SK-N-MC (cell line): Measurements from ENCODE around the gene AHSA1.

Source experiments
- DNase-seq: peaks from one replicate; pipeline ENCODE4 v3.0.0-alpha.2; 2011; ENCODE audit warnings: low read depth, low spot score
- H3K27ac ChIP-seq: fragments of 200-600 bp; sonication (generic); 2 replicates; pipeline ENCODE4 v1.5.1; 2016; ENCODE audit warnings: mixed run types
- H3K36me3 ChIP-seq: fragments of 200-600 bp; sonication (generic); 2 replicates; pipeline ENCODE4 v1.6.1; 2017; ENCODE audit warnings: antibody characterized with exemption, low read length, mixed read lengths; ENCODE audit not compliant: insufficient read depth
- H3K4me3 ChIP-seq: fragments of 200-600 bp; sonication (generic); 2 replicates; pipeline ENCODE4 v1.5.1; 2016
- H3K9ac ChIP-seq: fragments of 200-600 bp; sonication (generic); 2 replicates; pipeline ENCODE4 v1.8.0; 2017; ENCODE audit warnings: mixed run types, mixed read lengths; ENCODE audit not compliant: insufficient read length
- H3K9me3 ChIP-seq: fragments of 200-600 bp; sonication (generic); 2 replicates; pipeline ENCODE4 v1.6.1; 2017; ENCODE audit warnings: low read depth, mild to moderate bottlenecking, antibody characterized with exemption, low read length, moderate library complexity, mixed read lengths
- EZH2 ChIP-seq: fragments of 200-600 bp; sonication (generic); IDR thresholded peaks from one replicate; pipeline ENCODE4 v1.6.1; 2017; ENCODE audit warnings: antibody characterized with exemption
- FOXP2 ChIP-seq: optimal IDR thresholded peaks from 2 replicates; pipeline ENCODE3; 2011; ENCODE audit warnings: mild to moderate bottlenecking, moderate library complexity; ENCODE audit not compliant: insufficient read depth; ENCODE audit errors: extremely low read length, control extremely low read depth
- POLR2AphosphoS5 ChIP-seq: IDR thresholded peaks from 2 replicates; pipeline ENCODE4 v1.6.1; 2012; ENCODE audit warnings: mild to moderate bottlenecking, low read depth, low read length, borderline replicate concordance

Gene AHSA1

DNA sequence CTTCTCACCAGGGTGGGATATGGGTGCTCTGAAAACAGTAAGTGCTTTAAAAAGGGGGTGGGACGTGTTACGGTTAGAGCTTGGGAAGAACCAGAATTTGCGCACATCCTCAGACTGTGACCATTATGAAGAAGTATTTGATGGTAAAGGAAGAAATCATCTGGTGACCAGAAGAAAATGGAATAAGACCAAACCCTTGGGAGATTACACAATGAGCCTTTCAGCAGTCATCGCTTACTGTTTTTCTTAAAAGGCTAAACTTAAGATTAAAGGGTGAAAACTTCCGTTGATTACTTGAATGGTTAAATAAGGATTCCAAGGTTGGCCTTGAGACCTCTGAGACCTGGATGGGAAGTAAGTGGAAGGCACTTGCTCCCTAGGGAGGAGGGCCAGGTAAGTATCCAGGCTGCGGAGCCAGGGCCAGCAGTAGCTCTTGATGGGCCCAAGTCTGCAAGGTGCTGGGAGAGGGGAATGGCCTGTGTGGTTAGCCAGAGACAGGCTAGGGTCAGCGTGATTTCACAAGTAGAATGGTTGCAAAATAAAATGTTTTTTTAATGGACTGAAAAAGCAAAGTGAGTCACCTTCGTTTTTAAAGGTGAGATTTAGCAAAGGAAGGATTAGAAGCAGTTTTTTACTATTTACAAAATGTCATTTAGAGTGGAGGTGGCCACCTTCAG, 53.7 kb downstream of the AHSA1 start:
- no peak for DNase-seq
- no peak for TF ChIP-seq EZH2
- TF ChIP-seq FOXP2: no peak
- no peak for TF ChIP-seq POLR2AphosphoS5
- Histone ChIP-seq H3K36me3 (peaks cover 2% of the 10 kb centered on the region), H3K27ac (no peak overlapping the region), H3K9me3 (no peaks in the 10 kb centered on the region), H3K9ac (no peak overlapping the region), H3K4me3 (no peak overlapping the region)

DNA sequence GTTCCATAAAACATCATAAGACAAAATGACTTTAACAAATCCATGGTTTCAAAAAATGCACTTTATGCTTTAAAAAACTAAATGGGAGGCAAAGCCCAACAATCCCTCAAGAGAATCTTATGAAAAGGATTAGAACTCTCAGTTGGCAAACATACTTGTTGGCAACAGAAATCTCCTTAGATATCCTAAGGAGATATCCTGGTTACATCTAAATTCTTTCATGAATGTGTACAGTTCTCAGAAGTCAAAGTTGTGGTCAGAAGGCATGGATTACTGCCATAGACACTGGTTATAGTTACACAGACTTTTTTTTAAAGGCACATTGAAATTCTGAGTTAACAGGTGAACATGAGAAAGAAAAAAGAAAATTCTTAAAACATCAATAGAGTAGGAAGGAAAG, 58.2 kb downstream of the AHSA1 start:
- Histone ChIP-seq H3K27ac (no peak overlapping the region), H3K4me3 (no peak overlapping the region), H3K9ac (no peak overlapping the region), H3K36me3 (peaks cover 2% of the 10 kb centered on the region), H3K9me3 (no peaks in the 10 kb centered on the region)
- DNase-seq: no peak
- TF ChIP-seq POLR2AphosphoS5 (no peak), EZH2 (no peak), FOXP2 (no peak)
